Endometrial microvascular endothelial cells (primary cell): Measurements from ENCODE around the gene KCNMB2. TPM values are rescaled to one million over a fixed set of nuclear protein-coding genes. Genes with fewer than 3 reads are reported as not detected.

Experiments
- in situ Hi-C: cut with HindIII; loops from 2 replicates; pipeline ENCODE4 v1.10.0; 2017; ENCODE audit warnings: low sequenced_read_pairs, low pct_unique_long_range_greater_than_20kb; ENCODE audit errors: inconsistent ontology term
- total RNA-seq: library from RNA; depleted of rRNA; stranded (reverse); fragments of >200 nt; gene quantifications from one replicate; pipeline ENCODE4 v1.2.3, GENCODE V29; 2015; ENCODE audit errors: inconsistent ontology term

The KCNMB2 gene
- total RNA-seq, 1 donor from 2014 or later, result not detected

GRCh38 chr3:178561239-178561638 lies 25.0 kb downstream of the KCNMB2 start:
- in situ Hi-C loops, result no loop called here

GRCh38 chr3:178562143-178562946 lies 26.1 kb downstream of the KCNMB2 start:
- in situ Hi-C loops, result no loop called here

- in situ Hi-C loops, result no loop called here
These were observed 26.7 kb downstream of the KCNMB2 start for GRCh38 chr3:178562947-178563232.

GRCh38 chr3:178567611-178568010 lies 31.4 kb downstream of the KCNMB2 start:
- in situ Hi-C loops, result no loop called here

- in situ Hi-C loops, result no loop called here
These were observed 32.0 kb downstream of the KCNMB2 start for GRCh38 chr3:178568155-178568731.

GRCh38 chr3:178568911-178569310 lies 32.7 kb downstream of the KCNMB2 start:
- in situ Hi-C loops, result no loop called here

GRCh38 chr3:178569826-178570225 lies 33.6 kb downstream of the KCNMB2 start:
- in situ Hi-C loops, result no loop called here

GRCh38 chr3:178583963-178584575 lies 47.8 kb downstream of the KCNMB2 start:
- in situ Hi-C loops, result no loop called here

- in situ Hi-C loops, result no loop called here
These were observed 48.6 kb downstream of the KCNMB2 start for GRCh38 chr3:178584722-178585380.

GRCh38 chr3:178585454-178585853 lies 49.2 kb downstream of the KCNMB2 start:
- in situ Hi-C loops, result no loop called here

GRCh38 chr3:178586076-178586475 lies 49.8 kb downstream of the KCNMB2 start:
- in situ Hi-C loops, result no loop called here

GRCh38 chr3:178588628-178589027 lies 52.4 kb downstream of the KCNMB2 start:
- in situ Hi-C loops, result no loop called here

- in situ Hi-C loops, result no loop called here
These were observed 57.5 kb downstream of the KCNMB2 start for GRCh38 chr3:178593786-178594185.

GRCh38 chr3:178597371-178597770 lies 61.1 kb downstream of the KCNMB2 start:
- in situ Hi-C loops, result no loop called here

GRCh38 chr3:178602856-178603255 lies 66.6 kb downstream of the KCNMB2 start:
- in situ Hi-C loops, result no loop called here

- in situ Hi-C loops, result no loop called here
These were observed 67.5 kb downstream of the KCNMB2 start for GRCh38 chr3:178603735-178604134.

- in situ Hi-C loops, result no loop called here
These were observed 82.0 kb downstream of the KCNMB2 start for GRCh38 chr3:178618197-178618596.

GRCh38 chr3:178618896-178619295 lies 82.7 kb downstream of the KCNMB2 start:
- in situ Hi-C loops, result no loop called here

GRCh38 chr3:178623666-178624255 lies 87.5 kb downstream of the KCNMB2 start:
- in situ Hi-C loops, result no loop called here
